GM12878 (cell line): ENCODE measurements around the gene NPHS1.

ENCODE experiments used
- ATF7 ChIP-seq: fragments of 450-650 bp; IDR thresholded peaks from 2 replicates; pipeline ENCODE4 v1.6.1; 2016; ENCODE audit warnings: low read depth, mild to moderate bottlenecking
- BRCA1 ChIP-seq: IDR thresholded peaks from 2 replicates; pipeline ENCODE4 v1.6.1; 2011; ENCODE audit warnings: low read depth, low read length, improper control_type of control experiment
- CHD2 ChIP-seq: IDR thresholded peaks from 2 replicates; pipeline ENCODE4 v1.6.1; 2011; ENCODE audit warnings: low read depth, low read length, improper control_type of control experiment, borderline replicate concordance
- CTCF ChIP-seq, 3 experiments: IDR thresholded peaks in 2 of 3; conservative IDR thresholded peaks in 1 of 3; 2 replicates each; pipeline ENCODE4 v1.5.1; 2011; ENCODE audit warnings: low read depth in 3 of 3, low read length in 3 of 3, mild to moderate bottlenecking in 3 of 3, control low read depth in 2 of 3, moderate library complexity in 2 of 3, inconsistent platforms in 1 of 3, mixed read lengths in 1 of 3; ENCODE audit not compliant: control insufficient read depth in 2 of 3, insufficient read depth in 1 of 3; ENCODE audit errors: extremely low read depth in 1 of 3
- EED ChIP-seq: sonication (generic); IDR thresholded peaks from 2 replicates; pipeline ENCODE4 v1.6.1; 2016; ENCODE audit warnings: antibody characterized with exemption, low read depth
- EZH2 ChIP-seq: IDR thresholded peaks from 2 replicates; pipeline ENCODE4 v1.6.1; 2012; ENCODE audit warnings: low read depth, mild to moderate bottlenecking, control low read depth, inconsistent platforms, low read length, borderline replicate concordance; ENCODE audit not compliant: control insufficient read depth
- RFX5 ChIP-seq: IDR thresholded peaks from 2 replicates; pipeline ENCODE4 v1.6.1; 2011; ENCODE audit warnings: low read depth, low read length, improper control_type of control experiment
- TAF1 ChIP-seq: IDR thresholded peaks from 2 replicates; pipeline ENCODE4 v1.6.1; 2011; ENCODE audit warnings: mild to moderate bottlenecking, low read depth, low read length, borderline replicate concordance
- TF ChIP-seq, protein P1 (sequence below): IDR thresholded peaks from 2 replicates; pipeline ENCODE4 v1.6.1; 2012; ENCODE audit warnings: low read depth, low read length, improper control_type of control experiment

DNA sequence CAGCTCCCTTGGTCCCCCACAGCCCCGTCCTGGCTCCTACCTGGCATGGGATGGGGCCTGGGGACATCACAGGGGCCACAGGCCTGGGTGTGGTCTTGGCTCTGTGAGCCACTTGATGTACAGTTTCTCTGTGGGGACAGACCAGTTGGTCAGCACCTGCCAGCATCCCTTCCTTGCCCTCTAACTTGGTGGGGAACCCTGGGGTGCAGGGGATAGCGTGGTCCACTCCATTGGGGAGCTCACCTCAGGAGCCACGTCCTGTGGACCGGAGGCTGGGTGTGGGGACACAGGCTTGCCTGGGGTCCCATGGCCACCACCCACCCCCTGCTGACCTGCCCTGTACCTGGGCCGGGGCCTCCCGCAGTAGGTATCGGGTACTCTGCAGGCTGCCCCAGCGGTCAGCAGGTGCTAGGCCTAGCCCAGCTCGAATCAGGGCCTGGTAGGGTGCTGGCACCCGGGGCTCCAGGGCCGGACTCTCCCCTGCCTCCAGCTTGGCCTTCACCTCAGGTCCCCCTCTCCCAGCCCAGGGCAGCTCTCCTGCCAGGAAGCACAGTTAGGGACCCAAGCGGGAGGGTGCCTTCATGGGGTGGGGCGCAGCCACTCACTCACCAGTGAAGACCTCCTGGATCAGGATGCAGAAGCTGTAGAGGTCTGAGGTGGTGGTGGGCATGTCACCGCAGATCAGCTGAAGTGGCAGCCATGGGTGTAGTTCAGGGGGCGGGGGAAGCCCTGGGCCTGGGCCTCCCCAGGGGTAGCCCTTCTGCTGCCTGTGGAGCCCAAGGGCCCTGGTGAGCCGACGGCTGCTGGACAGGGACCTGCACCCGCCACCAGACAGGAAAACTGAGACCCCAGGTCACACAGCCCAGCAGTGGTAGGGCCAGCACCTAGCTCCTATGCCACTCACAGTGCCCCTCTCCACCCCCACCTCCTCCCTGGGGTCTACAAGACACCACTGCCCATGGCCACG, 62.0 kb downstream of the NPHS1 start:
- TF ChIP-seq CHD2 (no peak), CTCF (IDR thresholded peaks at IDR 0.05 in 2 of 3, conservative IDR thresholded peaks at IDR 0.05 in 1 of 3; ENCODE audit: control insufficient read depth in 2 of 3, extremely low read depth in 1 of 3, insufficient read depth in 1 of 3, low read depth in 3 of 3, low read length in 3 of 3) (no peak), ATF7 (no peak), TAF1 (no peak), RFX5 (no peak), EED (no peak), EZH2 (no peak), BRCA1 (no peak)
- TF ChIP-seq, protein P1, sequence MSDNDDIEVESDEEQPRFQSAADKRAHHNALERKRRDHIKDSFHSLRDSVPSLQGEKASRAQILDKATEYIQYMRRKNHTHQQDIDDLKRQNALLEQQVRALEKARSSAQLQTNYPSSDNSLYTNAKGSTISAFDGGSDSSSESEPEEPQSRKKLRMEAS, result no peak
